Stimulated activated CD8-positive, alpha-beta memory T cell treated with anti-CD3 and anti-CD28 coated beads, Interleukin-12 subunit alpha, Interleukin-12 subunit beta, amount 100 ng/mL, for 24 hours (primary cell): ENCODE results near the gene C9orf78.

Experiments
- DNase-seq: peaks from one replicate; pipeline ENCODE4 v3.0.0-alpha.2; 2020; ENCODE audit errors: extremely low read depth

C9orf78 gene, protein sequence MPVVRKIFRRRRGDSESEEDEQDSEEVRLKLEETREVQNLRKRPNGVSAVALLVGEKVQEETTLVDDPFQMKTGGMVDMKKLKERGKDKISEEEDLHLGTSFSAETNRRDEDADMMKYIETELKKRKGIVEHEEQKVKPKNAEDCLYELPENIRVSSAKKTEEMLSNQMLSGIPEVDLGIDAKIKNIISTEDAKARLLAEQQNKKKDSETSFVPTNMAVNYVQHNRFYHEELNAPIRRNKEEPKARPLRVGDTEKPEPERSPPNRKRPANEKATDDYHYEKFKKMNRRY

GRCh38 chr9:129835128-129835859 lies at the start of gene C9orf78, which contains the start of gene USP20:
TSS of gene C9orf78 (minus strand) at chr9:129835275. CDS start at chr9:129835221, 54 bp downstream.
TSS of gene USP20 (plus strand) at chr9:129835458. CDS start at chr9:129852556, 17,098 bp downstream.
- DNase-seq: peak; percentile 93

GRCh38 chr9:129884220-129885017 lies 49.3 kb upstream of the C9orf78 start:
- peak; percentile 93 for DNase-seq

DNA sequence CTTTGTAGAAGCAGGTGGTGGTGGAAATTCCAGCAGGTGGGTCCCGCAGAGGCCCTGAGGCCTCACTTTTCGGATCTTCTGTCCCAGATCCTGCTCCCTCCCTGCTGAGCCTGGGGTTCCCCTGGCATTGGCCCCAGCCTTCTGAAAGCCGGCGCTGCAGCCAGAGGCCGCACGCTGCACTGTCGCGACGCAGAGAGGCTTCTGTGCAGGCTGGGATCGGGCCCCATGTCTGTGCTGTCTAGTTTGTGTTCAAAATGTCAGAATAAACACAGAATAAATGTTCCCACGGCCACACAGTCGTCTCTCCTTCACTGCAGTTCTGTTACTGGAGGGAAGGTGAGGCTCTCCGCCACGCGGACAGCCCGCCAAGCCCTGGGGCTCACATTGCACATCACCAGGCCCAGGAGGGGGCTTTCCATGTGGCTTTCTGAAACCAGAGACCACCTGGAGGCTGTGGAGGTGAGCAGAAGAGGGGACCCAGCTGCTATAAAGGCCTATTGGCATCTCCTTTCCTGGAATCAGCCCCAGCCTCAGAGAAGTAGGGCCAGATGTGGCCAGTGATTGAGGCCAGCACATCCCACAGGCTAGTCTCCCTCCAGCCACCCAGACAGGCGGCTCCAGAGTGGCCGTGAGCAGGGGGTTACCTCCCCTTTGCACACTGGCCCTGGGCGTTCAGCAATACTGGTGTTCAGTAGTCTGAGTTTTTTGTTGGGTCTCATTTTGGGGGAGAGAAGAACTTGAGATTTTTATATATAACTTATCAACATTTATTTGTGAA lies 46.7 kb upstream of the C9orf78 start:
- no peak for DNase-seq

DNA sequence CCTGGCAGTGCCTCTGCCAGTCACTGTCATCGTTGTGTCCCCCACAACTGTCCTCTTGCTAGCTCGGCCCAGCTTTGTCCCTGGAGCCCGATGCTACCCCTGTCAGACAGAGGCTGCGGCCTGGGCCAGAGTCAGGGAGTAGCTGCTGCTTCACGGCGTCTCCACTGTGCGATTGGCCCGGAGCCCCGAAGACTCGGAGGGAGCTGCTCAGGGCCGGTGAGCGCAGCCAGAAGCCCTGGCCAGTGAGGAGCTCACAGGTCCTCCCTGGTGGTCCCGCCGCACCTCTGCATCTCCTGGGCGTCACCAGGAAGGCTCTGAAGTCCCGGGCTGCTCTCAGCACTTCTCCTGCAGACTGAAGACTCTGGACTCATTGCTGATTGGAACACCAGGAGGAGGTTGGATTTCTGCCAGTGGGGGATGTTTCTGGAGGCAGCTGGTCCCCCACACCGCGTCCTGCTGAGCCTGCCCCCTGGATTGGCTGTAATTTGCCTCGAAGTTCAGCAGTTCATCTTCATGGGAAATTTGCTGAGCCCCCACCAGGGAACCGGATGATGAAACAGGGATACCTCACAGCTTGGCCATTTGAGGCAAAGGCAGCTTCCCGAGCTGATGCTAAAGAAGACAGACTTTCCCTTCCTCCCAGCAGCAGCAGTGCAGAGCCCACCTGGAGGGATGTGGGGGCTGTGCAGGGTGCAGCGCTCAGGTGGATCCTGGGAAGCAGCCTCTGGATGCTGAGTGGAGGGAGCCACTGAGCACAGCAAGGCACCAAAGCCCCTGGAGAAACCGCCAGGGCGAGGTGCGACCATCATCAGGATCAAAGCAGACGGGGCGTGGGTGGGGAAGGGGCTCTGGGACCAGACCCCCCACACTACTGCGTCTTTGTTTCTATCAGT lies 45.8 kb upstream of the C9orf78 start:
- DNase-seq: no peak

DNA sequence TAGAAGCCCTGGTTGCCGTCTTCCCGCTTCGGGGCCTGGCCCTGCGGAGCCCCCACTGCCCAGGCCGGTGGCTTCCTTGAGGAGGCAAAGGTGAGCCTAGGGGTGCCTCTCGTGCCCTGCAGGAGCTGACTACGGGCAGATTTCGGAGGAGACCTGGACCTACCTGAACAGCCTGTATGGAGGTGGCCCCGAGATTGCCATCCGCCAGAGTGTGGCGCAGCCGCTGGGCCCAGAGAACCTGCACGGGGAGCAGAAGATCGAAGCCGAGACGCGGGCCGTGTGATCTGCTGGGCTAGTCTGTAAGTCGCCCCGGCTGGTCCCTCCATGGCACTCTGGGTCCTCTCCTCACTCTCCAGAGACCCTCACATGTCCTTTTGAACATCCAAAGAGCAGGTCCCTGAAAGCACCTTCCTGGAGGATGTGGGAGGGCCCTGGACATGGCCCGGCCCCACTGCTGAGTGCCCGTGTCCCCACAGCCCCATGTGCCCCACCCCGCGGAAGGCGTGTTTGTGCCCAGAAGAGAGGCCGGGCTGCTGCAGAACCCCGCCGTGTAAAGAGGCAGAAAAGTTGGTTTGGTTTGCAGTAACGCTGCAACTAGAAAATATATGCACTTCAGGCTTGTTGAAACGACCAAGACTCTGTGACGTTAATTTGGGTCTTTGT lies 45.0 kb upstream of the C9orf78 start:
- no peak for DNase-seq

GRCh38 chr9:129879103-129879699 lies 44.1 kb upstream of the C9orf78 start:
- DNase-seq: no peak

GRCh38 chr9:129878291-129878690 lies 43.2 kb upstream of the C9orf78 start:
- DNase-seq: no peak

DNA sequence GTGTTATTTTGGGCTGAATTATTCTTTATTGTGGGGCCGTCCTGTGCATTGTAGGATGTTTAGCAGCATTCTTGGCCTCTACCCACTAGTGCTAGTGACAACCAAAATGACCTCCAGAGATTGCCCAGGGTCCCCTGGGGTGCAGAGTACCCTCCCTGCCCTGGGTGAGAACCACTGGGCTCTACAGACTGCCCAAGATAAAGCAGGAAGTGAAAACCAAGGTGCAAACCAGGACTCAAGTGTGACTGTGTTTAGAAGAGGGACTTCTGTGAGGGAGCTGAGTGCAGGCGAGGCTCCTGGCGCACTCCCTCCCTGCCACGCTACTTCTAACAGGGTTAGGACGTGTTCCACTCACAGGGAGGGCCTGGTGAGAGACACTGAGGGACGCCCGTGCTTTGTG lies 41.7 kb upstream of the C9orf78 start:
- no peak for DNase-seq

DNA sequence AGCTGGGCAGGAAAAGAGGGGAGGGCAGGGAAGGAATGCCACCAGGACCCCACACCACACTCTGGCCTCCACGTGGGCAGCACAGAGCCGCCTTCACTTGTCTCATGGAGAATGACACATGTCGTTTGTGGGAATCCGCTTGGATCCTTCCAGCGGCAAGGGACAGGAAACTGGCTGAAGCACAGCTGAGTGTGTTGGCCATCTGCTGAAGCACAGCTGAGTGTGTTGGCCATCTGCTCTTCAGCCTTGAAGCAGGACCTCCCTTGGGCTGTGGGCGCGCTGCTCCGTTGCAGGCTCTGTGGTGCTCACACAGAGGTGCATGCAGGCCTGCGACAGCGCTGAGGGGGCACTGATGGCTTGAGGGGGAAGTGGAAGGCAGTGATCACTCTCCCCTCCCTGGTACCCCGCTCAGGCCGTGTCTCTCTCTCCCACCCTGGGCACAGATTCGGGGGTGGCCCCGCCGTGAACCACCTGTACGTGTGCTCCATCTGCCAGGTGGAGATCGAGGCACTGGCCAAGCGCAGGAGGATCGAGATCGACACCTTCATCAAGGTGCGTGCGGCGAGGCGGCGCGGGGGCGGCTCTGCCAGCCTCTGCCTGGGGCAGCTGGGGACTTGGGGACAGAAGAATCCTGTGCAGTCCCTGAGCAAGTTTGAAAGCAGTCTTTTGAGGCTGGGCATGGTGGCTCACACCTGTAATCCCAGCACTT lies 40.8 kb upstream of the C9orf78 start:
- DNase-seq: no peak

GRCh38 chr9:129875181-129875611 lies 40.1 kb upstream of the C9orf78 start:
- DNase-seq: no peak

GRCh38 chr9:129874261-129875101 lies 39.4 kb upstream of the C9orf78 start:
- DNase-seq: no peak

- DNase-seq: no peak
Measured at GRCh38 chr9:129873563-129874190, 38.6 kb upstream of the C9orf78 start.

DNA sequence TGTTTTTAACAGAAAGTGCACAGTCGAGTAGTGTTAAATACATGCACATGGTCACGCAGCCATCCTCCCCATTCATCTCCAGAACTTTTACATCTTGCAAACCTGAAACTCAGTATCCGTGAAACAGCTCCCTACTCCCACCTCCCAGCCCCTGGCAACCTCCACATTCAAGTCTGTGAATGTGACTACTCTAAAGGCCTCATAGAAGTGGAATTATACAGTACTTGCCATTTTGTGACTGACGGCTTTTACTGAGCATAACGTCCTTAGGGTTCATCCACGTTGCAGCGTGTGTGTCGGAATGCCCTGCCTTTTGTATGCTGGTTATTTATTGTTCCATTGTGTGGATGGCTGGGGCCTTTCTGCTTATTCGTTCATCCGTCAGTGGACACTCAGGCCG lies 36.0 kb upstream of the C9orf78 start:
- no peak for DNase-seq

DNA sequence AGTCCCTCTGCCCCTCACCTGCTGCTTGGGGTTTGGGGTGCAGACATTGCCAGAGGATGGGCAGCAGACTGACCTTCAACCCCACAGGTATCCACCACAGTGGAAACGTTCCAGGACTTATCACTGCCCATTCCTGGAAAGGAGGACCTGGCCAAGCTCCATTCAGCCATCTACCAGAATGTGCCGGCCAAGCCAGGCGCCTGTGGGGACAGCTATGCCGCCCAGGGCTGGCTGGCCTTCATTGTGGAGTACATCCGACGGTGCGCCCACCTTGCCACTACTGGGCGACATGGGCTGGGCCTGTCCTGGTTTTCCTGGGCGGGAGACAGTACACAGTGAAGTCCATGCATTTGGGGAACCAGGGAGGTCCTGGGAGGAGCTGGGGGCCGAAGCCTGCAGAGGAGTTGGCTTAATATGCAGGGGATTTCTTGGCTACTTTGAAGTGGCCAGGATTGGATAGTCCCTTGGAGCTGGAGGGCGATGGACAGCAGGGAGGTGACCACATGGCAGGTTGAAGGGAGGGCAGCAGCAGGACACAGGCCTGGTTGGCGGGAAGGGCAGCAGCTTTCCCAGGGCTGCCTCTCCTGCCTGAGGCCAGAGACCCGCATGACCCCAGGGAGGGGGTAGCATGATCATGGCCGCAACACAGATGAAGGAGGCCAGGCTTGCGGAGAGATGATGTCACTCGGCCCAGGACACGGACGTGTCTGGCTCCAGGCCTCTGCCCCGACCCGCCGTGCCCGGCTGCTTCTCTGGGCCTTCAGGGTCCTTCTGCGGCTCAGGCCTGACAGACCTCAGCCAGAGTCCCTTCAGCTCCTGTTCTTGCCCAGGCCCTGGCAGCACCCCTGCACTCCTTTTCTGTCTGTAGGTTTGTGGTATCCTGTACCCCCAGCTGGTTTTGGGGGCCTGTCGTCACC lies 34.8 kb upstream of the C9orf78 start:
- DNase-seq: no peak

DNA sequence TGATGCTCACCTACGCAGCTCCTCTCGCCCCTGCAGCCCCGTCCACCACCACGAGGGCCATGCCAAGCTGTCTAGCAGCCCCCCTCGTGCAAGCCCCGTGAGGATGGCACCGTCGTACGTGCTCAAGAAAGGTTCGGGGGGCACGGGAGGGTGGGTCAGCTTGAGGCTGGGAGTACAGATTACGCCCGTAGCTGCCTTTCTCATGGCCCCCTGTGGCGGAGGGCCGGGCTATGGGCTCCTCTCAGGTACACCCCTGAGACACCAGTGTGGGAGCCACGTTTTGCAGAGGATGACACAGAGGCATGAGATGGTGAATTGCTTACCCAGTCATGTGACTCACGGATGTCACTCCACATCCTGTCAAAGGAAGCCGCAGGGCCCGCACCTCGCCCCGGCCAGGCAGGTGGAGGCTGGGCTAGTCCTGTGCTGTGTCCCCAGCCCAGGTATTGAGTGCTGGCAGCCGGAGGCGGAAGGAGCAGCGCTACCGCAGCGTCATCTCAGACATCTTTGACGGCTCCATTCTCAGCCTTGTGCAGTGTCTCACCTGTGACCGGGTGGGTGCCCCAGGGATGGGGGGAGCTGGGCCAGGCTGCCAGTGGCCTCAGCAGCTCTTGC lies 33.9 kb upstream of the C9orf78 start:
- DNase-seq: no peak
